HG03442 (cell line): Measurements from ENCODE around the gene NFATC2.

Source experiments
- ATAC-seq: cut with Tn5 transposase; IDR thresholded peaks from one replicate; pipeline ENCODE4 v1.9.1; 2021; ENCODE audit warnings: mild to moderate bottlenecking, moderate library complexity; ENCODE audit not compliant: unreplicated experiment

Gene NFATC2

DNA sequence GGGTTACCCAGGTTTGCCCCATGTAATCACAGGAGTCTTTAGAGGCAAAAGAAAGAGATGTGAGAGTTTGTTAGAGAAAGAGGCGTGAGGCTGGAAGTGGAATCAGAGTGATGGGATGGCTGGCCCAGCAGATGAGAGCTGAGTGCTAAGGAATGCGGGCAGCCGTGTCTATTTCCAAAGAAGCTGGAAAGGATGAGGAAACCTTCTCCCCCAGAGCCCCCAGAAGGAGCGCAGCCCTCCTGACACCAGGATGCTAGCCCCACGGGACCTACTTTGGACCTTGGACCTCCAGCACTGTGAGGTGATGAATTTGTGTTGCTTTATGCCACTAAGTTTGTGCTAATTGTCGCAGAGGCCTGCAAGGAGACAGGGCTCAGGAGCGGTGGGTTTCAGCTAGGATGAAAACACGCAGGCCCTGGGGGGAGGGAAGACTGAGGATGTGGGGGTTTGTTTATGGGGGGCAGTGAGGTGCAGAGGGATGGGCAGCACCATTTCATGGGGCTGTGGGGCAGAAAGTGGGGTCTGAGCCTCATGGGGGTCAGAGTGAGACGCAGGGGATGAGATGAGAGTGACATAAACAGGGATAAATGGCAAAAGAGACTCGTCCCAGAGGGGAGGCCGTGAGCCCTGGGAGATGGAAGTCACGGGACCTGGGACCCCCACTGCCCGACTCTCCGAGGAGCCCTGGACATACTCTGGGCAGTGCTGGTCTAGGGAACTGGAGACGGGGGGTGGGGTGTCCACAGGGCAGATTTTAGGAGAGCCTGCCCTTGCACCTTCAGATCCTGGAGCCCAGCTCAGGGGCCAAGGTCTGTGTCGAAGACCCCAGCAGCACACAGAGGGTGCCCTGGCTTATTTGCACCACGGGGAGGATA lies 160.2 kb downstream of the NFATC2 start:
- no peak for ATAC-seq

DNA sequence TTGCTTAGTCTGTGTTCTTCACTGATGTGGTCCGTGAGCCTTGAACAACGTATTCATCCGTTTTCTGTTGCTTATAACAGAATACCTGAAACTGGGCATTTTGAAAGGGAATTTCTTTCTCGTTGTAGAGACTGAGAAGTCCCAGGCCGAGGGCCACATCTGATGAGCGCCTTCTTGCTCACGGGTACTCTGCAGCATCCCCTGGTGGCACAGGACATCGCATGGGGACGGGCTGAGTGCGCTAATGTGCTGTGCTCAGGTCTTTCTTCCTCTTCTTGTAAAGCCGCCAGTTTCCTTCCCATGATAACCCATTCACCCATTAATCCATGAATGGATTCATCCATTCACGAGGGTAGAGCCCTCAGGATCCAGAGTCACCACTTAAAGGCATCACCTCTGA lies 161.0 kb downstream of the NFATC2 start:
- ATAC-seq = no peak

DNA sequence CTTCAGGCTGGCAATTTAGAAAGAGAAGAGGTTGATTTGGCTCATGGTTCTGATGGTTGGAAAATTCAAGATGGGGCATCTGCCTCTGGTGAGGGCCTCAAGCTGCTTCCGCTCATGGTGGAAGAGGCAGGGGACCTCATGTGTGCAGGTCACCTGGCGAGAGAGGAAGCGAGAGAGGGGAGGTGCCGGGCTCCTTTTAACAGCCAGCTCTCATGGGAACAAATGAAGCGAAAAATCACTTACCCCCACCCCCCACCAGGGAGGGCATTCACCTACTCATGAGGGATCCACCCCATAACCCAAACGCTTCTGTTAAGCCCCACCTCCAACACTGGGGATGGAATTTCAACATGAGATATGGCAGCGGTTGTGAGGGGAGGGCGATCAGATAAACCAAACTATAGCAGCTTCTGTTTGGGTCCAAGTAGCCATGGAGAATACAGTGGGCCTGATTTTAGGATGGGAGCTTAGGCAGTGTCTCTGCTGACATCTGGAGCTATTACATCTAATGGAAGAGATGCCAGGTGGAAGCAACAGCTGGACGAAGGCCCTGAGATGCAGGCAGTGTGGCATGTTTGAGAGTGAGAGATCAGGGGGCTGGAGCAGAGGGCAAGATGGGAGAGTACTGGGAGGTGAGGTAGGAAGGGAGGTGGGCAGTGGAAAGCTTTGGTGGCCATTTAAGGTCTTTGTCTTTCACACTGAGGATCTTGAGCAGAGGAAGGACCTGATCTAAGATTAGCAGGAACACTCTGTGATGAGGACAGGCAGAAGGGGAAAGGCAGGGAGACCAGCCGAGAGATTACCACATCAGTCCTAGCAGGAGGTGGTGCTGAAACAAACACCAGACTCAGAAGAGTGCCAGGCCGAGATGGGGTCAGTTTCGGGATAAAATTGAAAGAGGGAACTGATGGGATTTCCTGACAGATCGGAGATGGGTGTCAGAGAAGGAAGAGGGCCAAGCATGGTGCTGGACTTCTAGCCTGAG lies 161.8 kb downstream of the NFATC2 start:
- ATAC-seq = no peak

DNA sequence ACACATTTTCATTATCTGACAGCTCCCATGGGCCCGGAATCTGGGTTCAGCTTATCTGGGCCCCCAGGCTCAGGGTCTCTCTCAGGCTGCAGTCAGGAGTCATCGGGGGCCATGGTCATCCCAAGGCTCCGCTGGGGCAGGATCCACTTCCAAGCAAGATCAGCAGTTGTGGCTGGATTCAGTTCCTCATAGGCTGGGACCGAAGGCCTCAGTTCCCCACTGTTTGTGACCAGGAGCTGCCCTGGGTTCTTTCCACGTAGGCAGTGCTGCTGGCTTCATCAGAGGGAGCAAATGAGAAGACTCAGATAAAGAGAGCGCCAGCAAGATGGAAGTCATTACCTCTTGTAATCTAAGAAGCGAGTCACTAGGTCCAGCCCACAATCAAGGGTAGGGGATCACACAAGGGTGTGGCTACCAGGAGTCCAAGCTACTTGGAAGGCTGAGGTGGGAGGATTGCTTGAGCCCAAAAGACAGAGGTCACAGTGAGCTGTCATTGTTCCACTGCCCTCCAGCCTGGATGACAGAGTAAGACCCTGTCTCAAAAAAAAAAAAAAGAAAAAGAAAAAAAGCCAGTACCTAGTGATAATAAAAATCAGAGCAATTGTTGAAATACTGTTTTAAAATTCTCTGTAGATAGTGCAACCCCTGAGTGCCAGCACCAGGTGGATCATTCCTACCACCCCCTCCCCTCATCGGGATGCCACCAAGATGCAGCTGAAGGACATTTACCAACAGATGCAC lies 162.7 kb downstream of the NFATC2 start:
- ATAC-seq = no peak

DNA sequence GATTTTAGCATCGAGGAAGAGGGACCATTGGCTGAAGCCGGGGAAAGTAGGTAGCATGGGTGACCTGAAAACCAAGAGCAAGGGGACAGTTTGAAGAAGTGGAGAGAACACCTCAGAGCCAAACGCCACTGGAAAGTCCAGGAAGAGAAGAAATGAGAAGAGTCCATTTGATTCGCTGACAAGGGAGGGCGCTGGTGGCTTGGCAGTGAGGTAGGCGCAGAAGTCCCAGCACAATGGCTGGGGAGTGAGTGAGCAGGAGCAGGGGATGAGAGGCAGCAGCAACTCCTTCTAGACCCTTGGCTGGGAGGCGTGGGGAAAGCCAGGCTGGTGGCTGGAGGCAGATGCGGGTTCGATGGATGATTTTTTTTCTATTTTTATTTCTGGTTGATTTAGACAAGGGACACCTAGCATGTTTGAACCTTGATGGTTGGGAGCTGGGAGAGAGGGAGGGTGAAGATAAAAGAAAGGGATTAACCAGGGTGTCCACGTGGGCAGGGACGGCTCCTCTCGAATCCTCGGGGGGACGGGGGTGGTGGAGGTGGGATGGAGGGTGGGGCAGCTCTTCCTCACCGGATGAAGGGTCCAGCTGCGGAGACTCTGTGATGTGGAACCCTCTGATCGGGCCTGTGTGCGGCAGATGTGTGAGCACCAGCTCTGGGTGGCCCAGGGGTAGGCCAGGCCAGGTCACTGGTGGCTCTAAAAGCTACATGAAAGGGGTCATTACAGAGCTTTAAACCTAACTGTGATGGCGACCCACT lies 164.2 kb downstream of the NFATC2 start:
- no peak for ATAC-seq

DNA sequence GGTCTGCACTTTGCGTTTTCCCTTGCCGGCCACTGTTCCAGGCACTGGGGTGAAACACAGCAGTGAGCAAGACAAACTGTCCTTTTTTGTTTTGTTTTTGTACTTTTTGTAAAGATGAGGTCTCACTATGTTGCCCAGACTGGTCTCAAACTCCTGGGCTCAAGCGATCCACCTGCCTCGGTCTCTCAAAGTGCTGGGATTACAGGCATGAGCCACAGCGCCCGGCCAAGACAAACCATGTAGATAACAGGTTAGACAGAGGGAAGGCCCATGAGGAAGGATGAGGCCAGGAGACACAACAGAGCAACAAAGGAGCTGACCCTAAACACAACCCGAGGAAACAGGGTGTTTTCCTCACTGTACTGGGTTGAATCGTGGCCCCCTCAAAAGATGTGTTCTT lies 165.4 kb downstream of the NFATC2 start:
- no peak for ATAC-seq

DNA sequence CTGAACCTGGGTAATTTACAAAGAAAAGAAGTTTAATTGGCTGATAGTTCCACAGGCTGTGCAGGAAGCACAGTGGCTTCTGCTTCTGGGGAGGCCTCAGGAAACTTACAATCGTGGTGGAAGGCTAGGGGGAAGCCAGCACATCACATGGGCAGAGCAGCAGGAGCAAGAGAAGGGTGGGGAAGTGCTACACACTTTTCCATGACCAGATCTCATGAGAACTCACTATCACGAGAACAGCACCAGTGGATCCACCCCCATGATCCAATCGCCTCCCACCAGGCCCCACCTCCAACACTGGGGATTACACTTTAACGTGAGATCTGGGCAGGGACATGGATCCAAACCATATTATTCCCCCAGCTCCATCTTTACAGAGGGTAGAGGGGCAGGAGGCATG lies 166.4 kb downstream of the NFATC2 start:
- no peak for ATAC-seq

DNA sequence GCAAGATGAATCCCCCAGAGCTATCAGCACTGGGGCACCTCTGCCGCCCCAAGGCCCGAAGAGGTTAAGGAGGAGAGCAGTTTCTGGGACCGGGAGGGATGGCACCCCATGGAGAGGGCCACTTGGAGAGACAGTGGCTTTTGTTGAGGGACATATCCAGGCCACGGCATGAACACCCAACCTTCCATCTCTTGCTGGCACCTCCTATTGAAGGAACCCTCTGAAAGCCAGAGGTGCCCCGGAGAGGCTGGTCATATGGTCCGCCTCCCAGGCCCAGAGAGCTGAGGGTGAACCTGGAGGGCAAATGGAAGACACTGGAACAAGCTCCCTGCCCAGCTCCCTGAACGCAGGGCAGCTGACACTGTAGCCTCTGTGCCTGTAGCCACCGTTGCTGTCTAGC lies 167.0 kb downstream of the NFATC2 start:
- ATAC-seq = no peak

DNA sequence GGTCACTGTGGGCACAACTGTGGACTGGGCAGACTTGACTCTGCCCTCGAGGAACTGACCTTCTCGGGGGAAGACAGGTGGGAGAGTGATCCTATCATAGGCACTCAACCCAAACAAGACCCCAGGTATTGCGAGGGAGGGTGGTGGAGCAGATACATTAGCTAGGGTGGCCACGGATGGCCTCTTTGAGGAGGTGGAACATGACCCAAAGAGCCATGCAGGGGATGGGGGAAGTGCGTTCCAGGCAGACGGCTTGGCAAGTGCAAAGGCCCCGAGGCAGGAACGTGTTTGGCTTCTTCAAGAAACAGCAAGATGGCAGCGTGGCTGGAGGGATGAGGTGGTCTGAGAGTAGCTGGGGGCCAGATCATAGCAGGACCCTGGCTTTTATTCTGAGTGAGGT lies 167.6 kb downstream of the NFATC2 start:
- ATAC-seq = no peak

DNA sequence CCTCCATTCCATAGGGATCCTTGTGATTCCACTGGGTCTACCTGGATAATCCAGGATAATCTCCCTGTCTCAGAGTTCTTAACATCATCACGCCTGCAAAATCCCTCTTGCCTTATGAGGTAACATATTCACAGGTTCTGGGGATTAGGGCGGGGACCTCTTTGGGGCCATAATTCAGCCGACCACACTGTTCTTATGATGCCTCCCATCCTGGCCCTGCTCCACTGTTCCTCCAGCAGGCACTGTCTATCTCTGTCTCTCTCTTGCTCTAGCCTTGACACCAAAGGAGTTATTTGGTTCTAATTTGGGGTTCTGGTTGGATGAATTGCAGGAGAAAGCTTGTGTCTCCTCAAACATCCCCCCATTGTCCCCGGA lies 168.1 kb downstream of the NFATC2 start:
- ATAC-seq = no peak

DNA sequence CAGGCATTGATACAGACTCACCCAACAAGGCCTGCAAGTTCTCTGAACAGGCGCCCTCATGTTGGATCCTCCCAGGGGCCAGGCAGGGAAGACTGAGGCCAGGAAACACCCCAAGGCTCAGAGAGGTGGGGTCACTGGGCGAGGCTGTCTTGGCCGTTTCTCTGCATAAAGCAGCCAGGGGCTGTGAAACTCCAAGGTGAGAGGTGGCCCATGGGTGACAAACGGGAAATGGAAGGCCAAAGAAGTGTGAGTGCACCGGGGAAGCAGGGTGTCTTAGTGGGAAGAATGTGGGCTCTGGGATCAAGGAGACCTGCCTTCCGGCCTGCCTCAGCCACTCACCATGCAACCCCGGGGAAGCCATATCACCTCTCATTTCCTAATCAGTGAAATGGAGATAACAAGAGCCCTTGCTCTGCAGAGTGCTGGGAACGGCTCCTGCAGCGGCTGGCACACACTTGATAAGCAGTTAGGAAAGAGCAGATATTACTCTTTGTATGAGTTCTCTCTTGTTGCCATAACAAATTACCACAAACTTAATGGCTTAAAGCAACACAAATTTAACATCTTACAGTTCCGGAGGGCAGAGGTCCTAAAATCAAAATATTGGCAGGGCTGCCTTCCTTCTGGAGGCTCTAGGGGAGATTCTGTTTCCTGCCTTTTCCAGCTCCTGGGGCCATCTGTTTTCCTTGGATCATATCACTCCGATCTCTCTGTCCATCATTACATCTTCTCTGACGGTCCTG lies 168.6 kb downstream of the NFATC2 start:
- ATAC-seq = no peak

DNA sequence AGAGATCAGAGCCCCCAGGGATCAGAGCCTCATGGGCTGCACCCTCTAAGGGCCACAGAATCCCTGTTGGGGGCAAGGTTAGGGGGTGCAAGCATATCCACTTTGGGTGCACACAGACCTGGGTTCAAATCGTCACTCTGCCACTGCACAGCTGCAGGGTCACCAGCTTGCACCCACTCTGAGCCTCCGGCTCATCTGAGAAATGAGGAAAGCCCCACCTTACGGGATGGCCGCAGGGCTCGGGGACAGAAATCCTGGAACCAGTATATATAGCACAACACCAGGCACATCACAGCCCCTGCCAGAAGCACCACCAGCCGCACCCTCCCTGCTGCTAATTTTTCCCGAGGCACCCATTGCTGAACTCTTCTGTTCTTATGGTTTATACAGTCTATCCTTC lies 169.6 kb downstream of the NFATC2 start:
- no peak for ATAC-seq

DNA sequence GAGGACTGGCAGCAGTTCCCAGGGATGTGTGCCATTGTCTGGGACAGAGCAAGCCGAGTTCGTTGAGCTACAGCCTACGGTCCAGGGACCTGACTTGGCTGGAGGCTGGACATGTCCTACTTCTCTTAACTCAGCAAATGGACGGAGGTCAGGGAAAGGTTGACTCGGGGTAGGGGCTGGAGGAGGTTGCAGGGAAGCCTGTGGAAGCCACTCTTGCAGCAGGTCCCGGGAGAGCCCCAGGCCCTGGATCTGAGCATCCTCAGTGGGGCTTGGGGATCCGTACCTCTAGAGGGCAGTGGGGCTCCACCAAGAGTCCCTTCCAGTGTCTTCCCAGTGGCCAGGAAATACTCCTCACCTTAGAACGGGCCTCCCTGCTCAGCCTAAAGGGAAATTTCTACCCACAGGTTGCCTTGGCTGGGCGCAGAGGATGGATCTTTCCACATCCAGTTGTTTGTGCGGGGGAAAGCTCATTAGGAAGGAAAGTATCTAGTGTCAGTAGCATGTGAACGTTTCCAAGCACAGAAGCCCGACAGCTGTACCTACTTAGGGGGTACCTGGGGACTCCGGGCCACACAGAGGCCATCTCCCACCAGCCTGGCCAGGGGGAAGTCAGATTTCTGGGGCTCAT lies 170.2 kb downstream of the NFATC2 start:
- ATAC-seq = no peak

DNA sequence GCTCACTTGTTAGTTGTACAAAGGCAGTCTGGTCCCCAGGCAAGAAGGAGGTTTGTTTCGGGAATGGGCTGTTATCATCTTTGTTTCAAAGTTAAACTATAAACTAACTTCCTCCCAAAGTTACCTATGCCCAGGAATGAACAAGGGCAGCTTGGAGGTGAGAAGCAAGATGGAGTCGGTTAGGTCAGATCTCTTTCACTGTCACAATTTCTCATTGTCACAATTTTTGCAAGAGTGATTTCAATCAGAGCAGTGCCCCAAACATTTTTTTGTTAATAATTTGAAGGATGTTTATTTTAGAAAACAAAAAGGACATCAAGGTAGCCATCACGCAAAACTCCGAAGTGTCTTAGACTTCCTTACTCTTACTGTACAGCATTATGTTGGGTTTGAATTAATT lies 170.8 kb downstream of the NFATC2 start:
- ATAC-seq = no peak

DNA sequence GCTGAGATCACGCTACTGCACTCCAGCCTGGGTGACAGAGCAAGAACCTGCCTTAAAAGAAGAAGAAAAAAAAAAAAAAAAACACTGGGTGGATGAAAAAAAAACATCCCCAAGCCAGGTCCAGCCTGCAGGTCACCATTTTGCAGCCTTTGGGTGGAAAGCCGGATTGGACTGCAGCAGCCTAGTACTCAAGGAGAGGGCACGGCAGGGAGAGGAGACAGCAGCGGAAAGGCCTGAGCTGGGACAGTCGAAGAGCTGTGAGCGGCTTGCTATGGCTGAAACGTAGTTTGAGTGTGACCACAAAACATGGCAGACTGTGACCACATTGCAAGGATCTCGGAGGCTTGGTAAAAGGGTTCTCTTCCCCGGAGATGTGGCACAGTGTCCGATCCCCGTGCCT lies 173.0 kb downstream of the NFATC2 start:
- ATAC-seq = no peak

DNA sequence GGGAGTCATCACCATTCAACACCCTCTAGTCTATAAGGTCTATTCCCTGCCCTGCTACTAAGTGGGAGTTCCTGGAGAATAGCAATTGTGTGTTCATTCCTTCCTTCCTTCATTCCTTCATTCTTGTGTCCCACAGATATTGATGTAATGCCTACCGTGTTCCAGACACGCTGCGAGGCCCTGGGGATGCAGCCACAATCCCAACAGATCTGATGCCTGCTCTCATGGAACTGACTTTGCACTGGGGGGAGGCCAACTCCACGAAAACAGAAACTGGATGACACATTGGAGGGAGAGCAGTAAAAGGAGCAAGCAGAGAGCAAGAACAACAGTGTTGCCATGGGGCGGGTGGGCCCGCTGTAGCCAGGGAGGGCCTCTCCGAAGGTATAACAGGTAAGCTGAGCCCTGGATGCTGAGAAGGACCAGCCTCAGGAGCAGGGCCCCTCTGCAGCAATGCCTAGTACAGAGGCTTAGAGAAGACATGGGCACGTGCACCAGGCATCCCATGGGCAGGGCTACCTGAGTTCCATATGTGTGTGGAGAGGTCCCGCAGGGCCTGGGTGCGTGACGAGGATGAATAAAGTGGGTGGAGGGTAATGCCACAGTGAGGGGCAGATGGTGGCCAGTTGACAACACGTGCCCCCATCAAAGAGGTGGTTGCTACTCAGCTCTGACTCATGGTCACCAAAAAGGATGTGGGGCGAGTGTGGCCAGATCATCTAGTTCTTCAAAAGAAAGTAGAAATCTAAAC lies 173.9 kb downstream of the NFATC2 start:
- no peak for ATAC-seq

DNA sequence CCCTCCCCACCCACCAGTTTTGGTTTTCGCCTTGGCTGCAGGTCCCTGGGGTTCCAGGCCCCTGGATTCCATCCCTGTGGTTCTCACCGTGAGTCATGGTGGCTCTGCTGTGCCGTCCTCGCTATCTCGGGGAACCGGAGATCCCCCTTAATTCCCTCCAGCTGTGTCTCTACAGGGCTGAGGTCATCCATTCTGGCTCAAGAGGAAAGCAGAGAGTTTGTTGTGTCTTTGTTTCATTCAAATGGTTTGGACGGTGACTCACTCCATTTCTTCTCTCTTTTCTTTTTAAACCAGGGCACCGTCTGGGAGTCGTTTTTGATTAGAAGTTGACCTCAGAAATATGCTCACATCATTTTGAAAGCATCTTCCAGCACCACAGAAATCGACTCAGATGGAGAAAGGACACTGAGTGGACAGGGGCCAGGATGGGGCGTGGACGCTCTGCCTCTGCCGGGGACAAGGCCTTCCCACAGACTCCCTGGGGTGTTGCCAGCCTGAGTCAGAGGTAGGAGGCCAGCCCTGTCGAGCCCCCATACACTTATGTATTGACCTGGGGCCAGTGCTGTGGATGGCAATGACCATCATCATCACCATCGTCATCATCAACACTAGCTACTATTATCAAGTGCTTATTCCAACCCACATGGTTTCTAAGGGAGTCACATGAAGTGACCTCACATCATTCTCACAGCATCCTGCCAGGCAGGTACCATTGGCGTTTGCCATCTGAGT lies 176.2 kb downstream of the NFATC2 start:
- no peak for ATAC-seq

DNA sequence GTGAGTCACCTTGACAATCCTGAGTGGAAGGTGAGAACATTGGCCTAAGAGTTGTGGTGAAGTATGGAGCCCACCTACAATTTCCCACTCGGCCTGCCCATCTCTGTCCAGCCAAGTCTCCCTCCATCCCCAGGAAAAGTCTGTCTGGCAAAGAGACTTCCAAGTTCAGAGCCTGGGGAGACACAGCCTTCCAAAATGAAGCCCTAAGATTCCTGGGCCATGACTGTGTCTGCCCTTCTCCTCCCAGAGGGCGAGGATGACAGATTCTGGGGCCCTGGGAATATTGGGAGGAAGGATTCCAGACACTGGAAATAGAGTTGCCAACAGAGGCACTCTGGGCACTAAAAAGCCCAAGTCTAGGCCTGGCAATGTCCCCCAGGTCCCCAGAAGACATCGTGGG lies 176.8 kb downstream of the NFATC2 start:
- ATAC-seq = no peak
